Keratinocyte (primary cell): ENCODE data around the gene BCAR3.

Experiments used
- EZH2 ChIP-seq: IDR thresholded peaks from one replicate; pipeline ENCODE4 v1.6.1; 2012; ENCODE audit warnings: inconsistent platforms, mild to moderate bottlenecking, low read length, moderate library complexity
- TF ChIP-seq, protein P1 (sequence below), 3 experiments: IDR thresholded peaks in 1 of 3; conservative IDR thresholded peaks in 1 of 3; optimal IDR thresholded peaks in 1 of 3; 2 replicates in 2 of 3; 3 replicates in 1 of 3; pipeline versions ENCODE3 to v1.5.1; 2011; ENCODE audit warnings: low read length in 3 of 3, mild to moderate bottlenecking in 3 of 3, moderate library complexity in 2 of 3, control low read depth in 1 of 3, inconsistent platforms in 1 of 3; ENCODE audit not compliant: insufficient read depth in 2 of 3; ENCODE audit errors: extremely low read depth in 1 of 3

DNA sequence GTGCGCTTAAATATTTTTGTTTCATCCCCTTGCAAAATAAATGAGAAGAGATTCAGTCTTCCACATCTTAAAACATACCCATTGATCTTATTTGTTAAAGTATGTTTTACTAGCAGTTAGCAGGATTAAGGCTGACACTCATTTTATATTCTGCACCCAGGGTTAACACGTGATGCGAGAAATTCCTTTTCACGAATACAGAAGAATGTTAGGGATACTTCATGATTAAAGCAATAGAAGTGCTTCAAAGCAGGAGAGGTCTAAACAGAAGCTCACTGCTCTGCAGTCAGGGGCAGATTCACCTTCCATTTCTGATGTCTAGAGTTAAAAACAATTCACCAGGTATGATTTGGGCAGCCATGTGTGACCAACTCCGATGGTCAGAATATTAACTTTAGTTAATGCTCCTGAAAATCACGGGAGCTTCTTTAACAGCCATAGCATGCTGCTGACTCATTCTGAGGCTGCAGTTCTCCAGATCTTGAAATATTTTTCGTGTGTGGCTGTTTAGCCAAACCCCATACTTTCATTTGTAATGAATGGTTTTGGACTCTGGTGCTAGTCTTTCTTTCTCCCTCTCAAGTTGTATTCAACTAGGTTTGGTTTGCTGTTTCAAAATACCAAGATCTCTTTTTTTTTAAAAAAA, 19.7 kb downstream of the BCAR3 start:
- TF ChIP-seq, protein P1, sequence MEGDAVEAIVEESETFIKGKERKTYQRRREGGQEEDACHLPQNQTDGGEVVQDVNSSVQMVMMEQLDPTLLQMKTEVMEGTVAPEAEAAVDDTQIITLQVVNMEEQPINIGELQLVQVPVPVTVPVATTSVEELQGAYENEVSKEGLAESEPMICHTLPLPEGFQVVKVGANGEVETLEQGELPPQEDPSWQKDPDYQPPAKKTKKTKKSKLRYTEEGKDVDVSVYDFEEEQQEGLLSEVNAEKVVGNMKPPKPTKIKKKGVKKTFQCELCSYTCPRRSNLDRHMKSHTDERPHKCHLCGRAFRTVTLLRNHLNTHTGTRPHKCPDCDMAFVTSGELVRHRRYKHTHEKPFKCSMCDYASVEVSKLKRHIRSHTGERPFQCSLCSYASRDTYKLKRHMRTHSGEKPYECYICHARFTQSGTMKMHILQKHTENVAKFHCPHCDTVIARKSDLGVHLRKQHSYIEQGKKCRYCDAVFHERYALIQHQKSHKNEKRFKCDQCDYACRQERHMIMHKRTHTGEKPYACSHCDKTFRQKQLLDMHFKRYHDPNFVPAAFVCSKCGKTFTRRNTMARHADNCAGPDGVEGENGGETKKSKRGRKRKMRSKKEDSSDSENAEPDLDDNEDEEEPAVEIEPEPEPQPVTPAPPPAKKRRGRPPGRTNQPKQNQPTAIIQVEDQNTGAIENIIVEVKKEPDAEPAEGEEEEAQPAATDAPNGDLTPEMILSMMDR (optimal IDR thresholded peaks at IDR 0.05 in 1 of 3, IDR thresholded peaks at IDR 0.05 in 1 of 3, conservative IDR thresholded peaks at IDR 0.05 in 1 of 3; ENCODE audit: extremely low read depth in 1 of 3, insufficient read depth in 2 of 3, low read length in 3 of 3), result no peak
- TF ChIP-seq EZH2, result no peak
